ENCODE data around the gene RCBTB1. TPM values are rescaled to one million over a fixed set of nuclear protein-coding genes. Genes with fewer than 3 reads are reported as not detected.
A peak's percentile ranks its signal among the peaks of the same experiment; 100 is the strongest.
"Not testable (repeated sequence)": the region's sequence is repeated elsewhere in the genome, so short reads cannot be mapped to it uniquely, and the experiment has no call there.

RCBTB1 gene
- polyA plus RNA-seq (ENCODE audit: insufficient read depth in 1 of 5, insufficient read length in 5 of 5, low replicate concordance in 1 of 5): 10 to 100 TPM; 25.9 to 45.7 (median 36.6) TPM
- long read RNA-seq, donor 1, full-length matches to known transcripts: 6 of 6 reads
- long read RNA-seq, donor 1, partial matches to known transcripts: 0 of 6 reads
- long read RNA-seq, donor 1, other reads (novel, unspliced or antisense): 0 of 6 reads
- long read RNA-seq, donor 2, full-length matches to known transcripts: 11 of 11 reads
- long read RNA-seq, donor 2, partial matches to known transcripts: 0 of 11 reads
- long read RNA-seq, donor 2, other reads (novel, unspliced or antisense): 0 of 11 reads
- long read RNA-seq, donor 3, full-length matches to known transcripts: 3 of 3 reads
- long read RNA-seq, donor 3, partial matches to known transcripts: 0 of 3 reads
- long read RNA-seq, donor 3, other reads (novel, unspliced or antisense): 0 of 3 reads
- long read RNA-seq, donor 4, full-length matches to known transcripts: 6 of 6 reads
- long read RNA-seq, donor 4, partial matches to known transcripts: 0 of 6 reads
- long read RNA-seq, donor 4, other reads (novel, unspliced or antisense): 0 of 6 reads
- long read RNA-seq, donor 5, full-length matches to known transcripts: 6 of 6 reads
- long read RNA-seq, donor 5, partial matches to known transcripts: 0 of 6 reads
- long read RNA-seq, donor 5, other reads (novel, unspliced or antisense): 0 of 6 reads
- long read RNA-seq, donor 6, full-length matches to known transcripts: 6 of 6 reads
- long read RNA-seq, donor 6, partial matches to known transcripts: 0 of 6 reads
- long read RNA-seq, donor 6, other reads (novel, unspliced or antisense): 0 of 6 reads
- long read RNA-seq, donor 7, full-length matches to known transcripts: 7 of 13 reads
- long read RNA-seq, donor 7, partial matches to known transcripts: 6 of 13 reads
- long read RNA-seq, donor 7, other reads (novel, unspliced or antisense): 0 of 13 reads
- long read RNA-seq, donor 8, full-length matches to known transcripts: 2 of 9 reads
- long read RNA-seq, donor 8, partial matches to known transcripts: 7 of 9 reads
- long read RNA-seq, donor 8, other reads (novel, unspliced or antisense): 0 of 9 reads

- DNase-seq: peak; percentile 48 to 73
Observed at GRCh38 chr13:49585220-49586157, at the start of gene RCBTB1. TSS of gene RCBTB1 (minus strand) at chr13:49585558. CDS start at chr13:49567279, 18,279 bp downstream.

DNA sequence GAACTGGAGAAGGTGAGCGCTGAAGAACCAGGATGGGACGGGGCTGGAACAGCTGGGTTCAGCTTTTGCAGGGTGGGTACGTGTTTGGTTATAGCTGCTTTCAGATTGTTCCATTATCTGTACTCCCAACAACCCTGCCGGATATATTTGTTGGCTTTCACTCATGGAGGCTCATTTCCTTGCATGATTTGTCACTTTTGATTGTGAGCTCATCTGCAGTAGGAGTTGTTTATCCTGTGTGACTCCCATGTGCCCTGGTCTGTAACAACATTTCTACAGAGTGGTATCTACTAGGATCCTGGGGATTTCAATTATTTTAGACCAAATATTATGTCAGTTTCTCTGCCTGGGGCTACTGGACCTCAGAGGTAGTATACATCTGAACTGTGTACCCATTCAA lies 48.4 kb upstream of the RCBTB1 start:
- no peak for DNase-seq

GRCh38 chr13:49632156-49632555 lies 46.8 kb upstream of the RCBTB1 start:
- no peak for DNase-seq

DNA sequence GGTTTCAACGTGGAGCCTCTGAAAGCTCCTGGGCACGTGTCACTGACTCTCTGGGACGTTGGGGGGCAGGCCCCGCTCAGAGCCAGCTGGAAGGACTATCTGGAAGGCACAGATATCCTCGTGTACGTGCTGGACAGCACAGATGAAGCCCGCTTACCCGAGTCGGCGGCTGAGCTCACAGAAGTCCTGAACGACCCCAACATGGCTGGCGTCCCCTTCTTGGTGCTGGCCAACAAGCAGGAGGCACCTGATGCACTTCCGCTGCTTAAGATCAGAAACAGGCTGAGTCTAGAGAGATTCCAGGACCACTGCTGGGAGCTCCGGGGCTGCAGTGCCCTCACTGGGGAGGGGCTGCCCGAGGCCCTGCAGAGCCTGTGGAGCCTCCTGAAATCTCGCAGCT lies 45.2 kb upstream of the RCBTB1 start:
- no peak for DNase-seq

GRCh38 chr13:49629947-49630346 lies 44.6 kb upstream of the RCBTB1 start:
- no peak for DNase-seq

DNA sequence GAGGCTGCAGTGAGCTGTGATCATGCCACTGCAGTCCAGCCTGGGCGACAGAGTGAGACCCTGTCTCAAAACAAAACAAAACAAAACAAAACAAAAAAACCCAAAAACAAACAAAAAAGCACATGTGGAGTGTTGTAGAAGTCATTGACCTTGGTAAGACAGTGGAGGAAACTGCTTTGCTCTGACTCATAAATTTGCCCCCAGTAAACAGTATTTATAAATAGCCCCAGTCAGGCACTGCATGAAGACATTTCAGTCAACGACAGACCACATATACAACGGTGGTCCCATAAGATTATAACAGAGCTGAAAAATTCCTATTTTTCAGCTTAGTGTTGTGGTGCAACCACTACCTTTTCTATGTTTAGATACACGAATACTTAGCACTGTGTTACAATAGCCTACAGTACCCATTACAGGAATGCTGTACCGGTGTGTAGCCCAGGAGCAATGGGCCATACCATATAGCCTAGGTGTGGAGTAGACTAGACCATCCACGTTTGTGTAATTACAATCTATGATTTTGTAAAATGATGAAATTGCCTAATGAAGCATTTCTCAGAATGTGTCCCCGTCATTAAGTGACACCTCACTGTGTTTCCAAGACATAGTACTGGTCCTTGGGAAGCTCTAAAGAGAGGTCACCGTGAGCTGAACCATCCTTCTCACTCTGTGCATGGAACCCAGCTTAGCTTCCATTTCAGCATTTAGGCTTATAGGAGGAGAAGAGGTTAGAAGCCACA lies 44.0 kb upstream of the RCBTB1 start:
- no peak for DNase-seq

GRCh38 chr13:49627831-49628652 lies 42.7 kb upstream of the RCBTB1 start, which contains the start of gene ARL11:
TSS of gene ARL11 (plus strand) at chr13:49628507. CDS start at chr13:49630448, 1,941 bp downstream.
- no peak for DNase-seq

DNA sequence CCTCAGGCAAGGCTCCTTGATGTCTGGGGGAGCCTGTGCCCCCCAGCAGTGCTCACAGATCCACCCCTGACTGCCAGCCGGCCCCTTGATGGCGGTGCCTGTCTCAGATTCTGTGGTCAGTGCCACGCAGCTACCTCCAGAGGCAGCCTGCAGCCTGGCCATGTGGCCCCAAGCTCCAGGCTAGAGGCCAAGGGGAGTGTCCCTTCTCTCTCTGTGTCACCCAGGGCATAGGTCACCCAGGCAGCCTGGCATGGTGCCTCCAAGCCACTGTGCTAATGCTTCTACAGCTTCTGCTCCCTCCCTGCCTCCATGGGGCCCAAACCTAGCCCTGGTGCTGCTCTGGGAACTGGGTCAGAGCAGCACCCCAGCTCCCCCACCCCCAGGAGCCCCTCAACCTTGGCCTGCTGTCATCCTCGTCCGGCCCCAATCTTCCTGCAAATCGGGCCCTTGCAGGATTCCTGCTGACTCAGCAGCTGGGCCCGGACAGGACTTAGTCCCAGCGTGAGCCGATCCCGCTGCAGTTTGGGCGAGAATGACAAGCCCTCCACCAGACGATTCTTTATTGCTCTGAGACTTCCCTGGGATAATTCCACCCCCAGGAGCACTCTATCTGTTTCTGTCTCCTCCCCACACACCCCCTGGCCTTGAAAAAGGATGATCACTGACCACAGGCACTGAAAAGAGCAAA lies 40.2 kb upstream of the RCBTB1 start:
- DNase-seq: no peak

DNA sequence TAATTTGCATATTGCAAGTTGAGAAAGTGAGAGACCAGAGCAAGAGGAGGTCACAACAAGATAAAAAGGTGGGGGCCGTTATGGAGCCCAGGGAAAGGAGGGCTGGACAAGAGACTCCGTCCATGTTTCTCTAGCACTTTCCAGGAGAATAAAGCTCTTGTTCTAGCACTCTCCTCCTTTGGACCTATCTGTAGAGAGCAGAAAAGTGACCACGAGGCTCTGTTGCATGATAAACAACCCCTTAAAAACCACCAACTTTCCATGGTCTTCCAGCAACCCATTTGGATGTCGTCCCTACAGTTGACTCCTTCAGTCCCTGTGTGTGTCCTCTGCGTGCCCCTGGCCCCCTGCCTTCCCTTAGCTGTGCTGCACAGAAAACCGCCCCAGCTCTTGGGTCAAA lies 38.9 kb upstream of the RCBTB1 start:
- no peak for DNase-seq

- DNase-seq: no peak
Observed at GRCh38 chr13:49622174-49622946, 37.0 kb upstream of the RCBTB1 start.

DNA sequence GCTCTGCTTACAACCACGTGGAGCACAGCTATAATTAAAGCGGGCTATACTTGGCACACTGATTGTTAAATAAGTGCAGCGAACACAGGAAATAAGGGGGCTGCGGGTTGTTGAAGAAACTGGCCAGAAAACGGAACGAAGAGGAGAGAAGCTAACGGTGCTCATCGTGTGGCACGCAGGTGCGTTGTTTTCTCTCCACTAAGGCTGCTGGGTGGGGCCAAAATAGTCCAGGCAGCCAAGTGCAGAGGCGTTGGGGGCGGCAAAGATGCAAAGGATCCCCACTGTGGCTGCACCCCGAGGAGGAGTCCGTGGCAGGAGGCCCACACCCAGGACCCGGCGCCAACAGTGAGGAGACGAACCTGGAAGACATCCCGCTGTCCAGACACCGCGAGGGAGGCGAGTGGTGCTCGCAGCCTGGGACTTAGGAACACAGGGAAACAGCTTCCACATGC lies 34.8 kb upstream of the RCBTB1 start:
- DNase-seq: no peak

DNA sequence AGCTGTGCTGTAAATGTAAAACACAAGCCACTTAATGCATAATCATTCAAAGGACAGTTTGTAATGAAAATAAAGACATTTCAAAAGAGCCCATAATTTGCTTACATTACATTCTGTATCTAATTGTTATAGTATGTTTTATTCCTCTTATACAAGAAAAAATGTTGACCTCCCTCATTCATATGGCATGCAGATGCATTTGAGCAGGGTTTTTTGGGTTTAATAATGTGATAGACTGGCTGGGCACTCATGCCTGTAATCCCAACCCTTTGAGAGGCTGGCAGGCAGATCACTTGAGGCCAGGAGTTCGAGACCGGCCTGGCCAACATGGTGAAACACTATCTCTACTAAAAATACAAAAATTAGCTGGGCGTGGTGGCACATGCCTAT lies 31.3 kb upstream of the RCBTB1 start:
- DNase-seq: no peak

DNA sequence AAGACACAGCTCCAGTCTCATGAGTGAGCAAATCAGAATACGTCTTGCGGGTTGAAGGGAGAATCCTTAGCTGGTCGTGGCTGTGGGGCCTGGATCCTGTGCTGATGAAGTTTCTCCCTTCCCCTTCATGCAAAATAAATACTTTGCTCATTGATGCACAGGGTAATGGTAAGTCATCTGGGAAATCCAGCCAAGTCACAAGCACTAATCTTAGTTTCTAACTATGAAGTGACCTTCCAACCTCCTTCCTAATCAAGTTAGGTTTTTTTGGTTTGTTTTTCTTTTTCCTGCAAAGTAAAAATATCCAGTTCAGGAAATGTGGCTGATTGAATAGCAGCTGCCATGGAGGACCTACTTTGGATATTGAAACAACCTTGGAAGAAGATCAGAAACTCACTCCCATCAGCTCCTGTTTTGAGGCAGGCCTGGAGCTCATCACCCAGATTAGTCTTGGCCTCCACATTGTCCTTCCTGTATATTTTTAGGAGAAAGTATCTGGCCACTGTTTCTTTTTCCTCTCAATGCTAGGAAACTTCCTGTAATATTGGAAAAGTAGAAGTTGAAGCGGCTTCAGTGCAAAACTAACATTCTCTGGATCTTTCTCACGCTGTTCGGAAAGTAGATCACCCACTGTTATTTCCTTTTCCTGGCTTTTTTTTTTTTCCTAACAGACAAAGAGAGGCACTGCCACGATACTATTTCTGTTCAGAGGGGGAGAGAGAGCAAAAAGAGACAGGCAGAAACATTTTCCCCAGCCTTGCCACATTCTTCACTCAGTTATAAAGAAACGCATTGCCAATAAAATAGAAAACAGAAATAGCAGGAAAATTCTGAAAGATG lies 30.7 kb upstream of the RCBTB1 start:
- DNase-seq: no peak

GRCh38 chr13:49612042-49612441 lies 26.7 kb upstream of the RCBTB1 start:
- not testable (repeated sequence) for DNase-seq

GRCh38 chr13:49610176-49610575 lies 24.8 kb upstream of the RCBTB1 start:
- DNase-seq: no peak

GRCh38 chr13:49608651-49609331 lies 23.4 kb upstream of the RCBTB1 start:
- DNase-seq: no peak

All from right lung (tissue), 10 donors.